Hepatocyte (in vitro differentiated cells): ENCODE results near the gene ACTL7A. TPM values are rescaled to one million over a fixed set of nuclear protein-coding genes. Genes with fewer than 3 reads are reported as not detected.

Experiments used
- DNase-seq: peaks from one replicate; pipeline ENCODE4 v3.0.0-alpha.2; 2016; ENCODE audit warnings: low spot score
- H2AFZ ChIP-seq: fragments of 200-600 bp; sonication (generic); 2 replicates; pipeline ENCODE4 v1.6.0; 2016; ENCODE audit warnings: antibody characterized with exemption, mild to moderate bottlenecking
- H3K27ac ChIP-seq: fragments of 200-600 bp; sonication (generic); 2 replicates; pipeline ENCODE4 v1.5.1; 2016; ENCODE audit warnings: mild to moderate bottlenecking
- H3K27me3 ChIP-seq: fragments of 200-600 bp; sonication (generic); 2 replicates; pipeline ENCODE4 v1.6.1; 2016
- H3K36me3 ChIP-seq: fragments of 200-600 bp; sonication (generic); replicated peaks from 2 replicates; pipeline ENCODE4 v1.5.1; 2016; ENCODE audit warnings: low read depth; ENCODE audit not compliant: insufficient read depth
- H3K4me1 ChIP-seq: fragments of 200-600 bp; sonication (generic); 2 replicates; pipeline ENCODE4 v1.5.1; 2016; ENCODE audit warnings: mild to moderate bottlenecking, moderate library complexity; ENCODE audit not compliant: insufficient read depth
- H3K4me2 ChIP-seq: fragments of 200-600 bp; sonication (generic); 2 replicates; pipeline ENCODE4 v1.6.0; 2016
- H3K4me3 ChIP-seq: fragments of 200-600 bp; sonication (generic); 2 replicates; pipeline ENCODE4 v1.5.1; 2016; ENCODE audit warnings: mild to moderate bottlenecking
- H3K79me2 ChIP-seq: fragments of 200-600 bp; sonication (generic); 2 replicates; pipeline ENCODE4 v1.6.0; 2017; ENCODE audit warnings: mild to moderate bottlenecking
- H3K9me2 ChIP-seq: fragments of 200-600 bp; sonication (generic); replicated peaks from 2 replicates; pipeline ENCODE4 v1.6.0; 2017; ENCODE audit warnings: mild to moderate bottlenecking; ENCODE audit not compliant: insufficient read depth
- H3K9me3 ChIP-seq: fragments of 200-600 bp; sonication (generic); 2 replicates; pipeline ENCODE4 v1.5.1; 2016; ENCODE audit warnings: low read depth, mild to moderate bottlenecking
- H4K20me1 ChIP-seq: fragments of 200-600 bp; sonication (generic); 2 replicates; pipeline ENCODE4 v1.6.0; 2016; ENCODE audit warnings: mild to moderate bottlenecking; ENCODE audit not compliant: insufficient read depth, poor library complexity, severe bottlenecking
- EZH2 ChIP-seq: fragments of 200-600 bp; sonication (generic); IDR thresholded peaks from 2 replicates; pipeline ENCODE4 v1.6.1; 2016; ENCODE audit warnings: antibody characterized with exemption, mild to moderate bottlenecking, borderline replicate concordance
- EZH2phosphoT487 ChIP-seq: fragments of 200-600 bp; sonication (generic); IDR thresholded peaks from one replicate; pipeline ENCODE4 v1.6.1; 2018; ENCODE audit warnings: antibody characterized with exemption, mild to moderate bottlenecking, low read depth, moderate library complexity; ENCODE audit not compliant: unreplicated experiment, severe bottlenecking
- WGBS: methylation state at CpG from one replicate; pipeline ENCODE4 v1.1.6; 2016; ENCODE audit warnings: low lambda C conversion rate; ENCODE audit errors: missing lambda C conversion rate; 5-methylcytosine and 5-hydroxymethylcytosine counted together
- polyA plus RNA-seq: library from polyadenylated mRNA; unstranded; fragments of >200 nt; fragmentation: Nextera tagmentation; extraction: Ambion mirVana; gene quantifications from 2 replicates; pipeline ENCODE4 v1.2.1, GENCODE V29; 2016
- total RNA-seq: library from RNA; depleted of rRNA; stranded (reverse); fragments of >200 nt; gene quantifications from 2 replicates; pipeline ENCODE4 v1.2.3, GENCODE V29; 2014
- TF ChIP-seq, protein P1 (sequence below): fragments of 200-600 bp; sonication (generic); IDR thresholded peaks from 2 replicates; pipeline ENCODE4 v1.5.1; 2016; ENCODE audit warnings: antibody characterized with exemption, mild to moderate bottlenecking; ENCODE audit not compliant: poor library complexity

The ACTL7A gene
- total and polyA plus RNA-seq, 2 experiments from 2014 or later: not detected

DNA sequence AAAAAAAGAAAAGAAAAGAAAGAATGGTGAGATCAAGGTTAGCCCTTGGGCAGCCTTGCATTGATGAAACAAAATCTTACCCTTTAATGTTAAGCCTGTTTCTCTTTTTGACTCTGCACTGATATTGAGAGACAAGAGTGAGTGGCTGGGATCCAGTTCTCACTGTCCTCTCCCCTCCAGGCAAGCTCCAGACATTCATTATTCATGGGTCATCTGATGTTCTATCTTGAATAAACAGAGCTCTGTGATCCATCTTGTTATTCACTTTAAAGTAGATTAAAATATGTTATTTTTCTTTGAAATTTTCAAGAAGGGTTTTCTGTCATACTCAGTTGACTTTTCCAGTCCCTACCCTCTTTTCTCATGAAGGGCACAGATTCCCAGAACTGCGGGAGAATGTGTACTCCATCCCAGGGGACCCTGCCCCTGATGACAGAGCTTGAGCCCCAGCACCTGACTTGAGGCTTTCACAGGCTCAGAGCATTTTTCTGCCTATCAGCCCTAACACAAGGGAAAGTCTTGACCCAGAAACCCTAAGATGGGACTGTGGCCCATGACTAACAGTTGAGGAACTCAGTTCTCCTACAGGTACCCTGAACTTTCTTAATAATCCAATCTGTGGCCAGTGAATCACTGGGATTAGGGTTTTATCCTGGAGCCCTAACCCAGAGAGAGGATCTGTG, 30.4 kb upstream of the ACTL7A start:
- 77% methylated on average over 1 of the region's 1 CpG for WGBS
- no peak overlapping the region for H3K4me2 ChIP-seq

DNA sequence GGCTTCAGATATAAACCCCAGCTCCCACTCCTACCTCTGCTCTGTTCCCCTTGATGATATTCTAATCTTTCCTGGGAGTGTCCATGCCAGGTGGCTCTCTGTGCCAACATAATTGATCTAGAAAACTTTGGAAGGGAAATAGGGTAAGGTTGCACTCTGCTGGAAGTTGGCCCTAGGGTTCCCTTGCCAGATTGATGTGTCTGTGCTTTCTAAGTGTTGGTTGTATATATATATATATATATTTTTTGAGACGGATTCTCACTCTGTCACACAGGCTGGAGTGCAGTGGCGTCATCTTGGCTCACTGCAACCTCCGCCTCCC, 29.9 kb upstream of the ACTL7A start:
- H3K36me3 ChIP-seq: no peaks in the 10 kb centered on the region
- no peaks in the 10 kb centered on the region for H4K20me1 ChIP-seq
- no peak overlapping the region for H3K27ac ChIP-seq
- H3K4me2 ChIP-seq: no peak overlapping the region
- no peaks in the 10 kb centered on the region for H3K9me2 ChIP-seq
- no peaks in the 10 kb centered on the region for H3K79me2 ChIP-seq
- TF ChIP-seq, protein P1, sequence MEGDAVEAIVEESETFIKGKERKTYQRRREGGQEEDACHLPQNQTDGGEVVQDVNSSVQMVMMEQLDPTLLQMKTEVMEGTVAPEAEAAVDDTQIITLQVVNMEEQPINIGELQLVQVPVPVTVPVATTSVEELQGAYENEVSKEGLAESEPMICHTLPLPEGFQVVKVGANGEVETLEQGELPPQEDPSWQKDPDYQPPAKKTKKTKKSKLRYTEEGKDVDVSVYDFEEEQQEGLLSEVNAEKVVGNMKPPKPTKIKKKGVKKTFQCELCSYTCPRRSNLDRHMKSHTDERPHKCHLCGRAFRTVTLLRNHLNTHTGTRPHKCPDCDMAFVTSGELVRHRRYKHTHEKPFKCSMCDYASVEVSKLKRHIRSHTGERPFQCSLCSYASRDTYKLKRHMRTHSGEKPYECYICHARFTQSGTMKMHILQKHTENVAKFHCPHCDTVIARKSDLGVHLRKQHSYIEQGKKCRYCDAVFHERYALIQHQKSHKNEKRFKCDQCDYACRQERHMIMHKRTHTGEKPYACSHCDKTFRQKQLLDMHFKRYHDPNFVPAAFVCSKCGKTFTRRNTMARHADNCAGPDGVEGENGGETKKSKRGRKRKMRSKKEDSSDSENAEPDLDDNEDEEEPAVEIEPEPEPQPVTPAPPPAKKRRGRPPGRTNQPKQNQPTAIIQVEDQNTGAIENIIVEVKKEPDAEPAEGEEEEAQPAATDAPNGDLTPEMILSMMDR: no peak
- no peak for TF ChIP-seq EZH2phosphoT487
- TF ChIP-seq EZH2: no peak
- DNase-seq: no peak
- no peak overlapping the region for H3K4me3 ChIP-seq
- 92% methylated on average over 3 of the region's 3 CpGs for WGBS
- H3K9me3 ChIP-seq: no peaks in the 10 kb centered on the region
- H3K4me1 ChIP-seq: no peaks in the 10 kb centered on the region
- peaks cover 3% of the 10 kb centered on the region for H3K27me3 ChIP-seq
- no peak overlapping the region for H2AFZ ChIP-seq

More for the DNA sequence above, 30.4 kb upstream of the ACTL7A start:
- Histone ChIP-seq H3K9me3 (no peaks in the 10 kb centered on the region), H3K27me3 (peaks cover 3% of the 10 kb centered on the region), H3K27ac (no peak overlapping the region), H3K4me3 (no peak overlapping the region), H4K20me1 (no peaks in the 10 kb centered on the region), H3K36me3 (no peaks in the 10 kb centered on the region), H3K9me2 (no peaks in the 10 kb centered on the region), H3K4me1 (no peaks in the 10 kb centered on the region), H3K79me2 (no peaks in the 10 kb centered on the region), H2AFZ (no peak overlapping the region)
- DNase-seq: no peak
- TF ChIP-seq, protein P1: no peak
- no peak for TF ChIP-seq EZH2
- no peak for TF ChIP-seq EZH2phosphoT487

DNA sequence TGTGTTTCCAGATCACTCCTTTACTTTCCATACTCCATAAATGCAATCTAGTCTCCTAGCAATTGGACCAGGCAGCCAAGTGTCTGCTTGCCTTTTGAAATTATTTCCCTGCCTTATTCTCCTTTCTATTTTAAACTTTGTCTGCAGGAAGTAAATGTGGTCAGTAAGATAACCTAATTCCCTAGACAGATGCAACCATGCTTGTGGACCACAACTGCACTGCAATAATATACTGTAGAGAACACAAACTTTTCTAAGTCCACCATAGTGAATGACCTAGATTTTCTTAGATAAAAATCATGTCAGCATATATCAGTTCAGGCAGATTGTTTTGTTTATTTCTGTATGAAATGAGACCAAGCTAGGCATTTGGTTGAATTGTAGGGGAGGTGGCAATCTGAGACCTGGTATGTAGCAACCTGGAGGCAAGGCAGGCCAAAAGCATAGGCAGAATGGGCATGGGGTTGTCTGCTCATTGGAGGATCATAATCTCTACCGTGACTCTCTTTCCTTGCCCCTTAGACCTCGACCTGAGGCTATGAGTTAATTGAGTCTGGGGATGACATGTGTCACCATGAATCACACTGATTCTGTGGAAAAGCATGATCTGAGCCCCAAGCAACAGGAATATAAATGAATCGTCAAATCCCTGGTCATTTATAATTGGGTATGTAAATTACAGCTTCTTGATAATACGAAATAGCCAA, 27.0 kb upstream of the ACTL7A start:
- H2AFZ ChIP-seq: no peak overlapping the region
- WGBS: 79% methylated on average over 4 of the region's 4 CpGs
- H3K27me3 ChIP-seq: no peaks in the 10 kb centered on the region
- no peaks in the 10 kb centered on the region for H3K36me3 ChIP-seq
- no peaks in the 10 kb centered on the region for H4K20me1 ChIP-seq
- no peak for DNase-seq
- no peak overlapping the region for H3K27ac ChIP-seq
- H3K4me3 ChIP-seq: no peak overlapping the region
- H3K79me2 ChIP-seq: no peaks in the 10 kb centered on the region
- H3K4me1 ChIP-seq: no peaks in the 10 kb centered on the region
- TF ChIP-seq, protein P1: no peak
- TF ChIP-seq EZH2phosphoT487 (no peak), EZH2 (no peak)
- no peaks in the 10 kb centered on the region for H3K9me2 ChIP-seq
- no peak overlapping the region for H3K4me2 ChIP-seq
- H3K9me3 ChIP-seq: no peaks in the 10 kb centered on the region
